ENCODE measurements around the gene NINJ1.

DNA sequence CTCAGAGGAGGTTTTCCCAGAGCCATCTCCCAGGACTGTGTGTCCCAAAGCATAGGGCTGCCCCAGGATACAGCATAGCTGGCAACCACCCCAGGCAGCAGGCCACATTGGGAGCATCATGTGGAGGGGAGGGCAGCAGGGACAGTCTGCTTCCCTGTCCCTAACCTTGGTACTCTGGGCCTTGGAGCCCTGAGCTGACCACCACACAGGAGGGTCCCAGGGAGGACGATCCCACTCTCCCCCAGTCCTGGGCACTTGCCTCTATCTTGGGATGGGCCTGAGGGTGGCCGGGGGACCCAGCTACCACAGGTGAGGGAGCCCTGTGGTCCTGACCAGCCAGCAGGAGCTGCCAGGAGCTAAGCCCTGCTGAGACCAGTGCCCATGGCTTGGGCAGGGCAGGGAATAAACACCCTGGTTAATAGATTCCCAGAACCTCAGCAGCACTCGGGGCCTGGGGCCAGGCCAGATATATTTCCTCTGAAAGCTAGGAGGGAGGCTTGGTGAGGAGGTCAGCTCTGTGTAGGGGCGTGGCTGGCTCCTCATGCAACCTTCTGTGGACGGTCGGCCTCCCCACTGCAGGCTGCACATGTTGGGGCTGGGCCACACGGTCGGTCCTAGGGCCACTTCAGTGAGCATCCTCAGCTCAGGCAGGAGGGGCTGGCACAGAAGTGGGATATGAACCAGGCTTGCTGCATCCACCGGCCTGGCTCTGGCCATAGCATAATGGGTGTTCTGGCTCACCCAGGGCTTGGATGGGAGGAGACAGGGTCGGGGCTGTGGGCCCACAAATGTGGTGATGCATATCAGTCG, 4.2 kb downstream of the NINJ1 start:
- no peak for TF ChIP-seq POLR2A (IDR thresholded peaks at IDR 0.05)
- TF ChIP-seq, protein P1, sequence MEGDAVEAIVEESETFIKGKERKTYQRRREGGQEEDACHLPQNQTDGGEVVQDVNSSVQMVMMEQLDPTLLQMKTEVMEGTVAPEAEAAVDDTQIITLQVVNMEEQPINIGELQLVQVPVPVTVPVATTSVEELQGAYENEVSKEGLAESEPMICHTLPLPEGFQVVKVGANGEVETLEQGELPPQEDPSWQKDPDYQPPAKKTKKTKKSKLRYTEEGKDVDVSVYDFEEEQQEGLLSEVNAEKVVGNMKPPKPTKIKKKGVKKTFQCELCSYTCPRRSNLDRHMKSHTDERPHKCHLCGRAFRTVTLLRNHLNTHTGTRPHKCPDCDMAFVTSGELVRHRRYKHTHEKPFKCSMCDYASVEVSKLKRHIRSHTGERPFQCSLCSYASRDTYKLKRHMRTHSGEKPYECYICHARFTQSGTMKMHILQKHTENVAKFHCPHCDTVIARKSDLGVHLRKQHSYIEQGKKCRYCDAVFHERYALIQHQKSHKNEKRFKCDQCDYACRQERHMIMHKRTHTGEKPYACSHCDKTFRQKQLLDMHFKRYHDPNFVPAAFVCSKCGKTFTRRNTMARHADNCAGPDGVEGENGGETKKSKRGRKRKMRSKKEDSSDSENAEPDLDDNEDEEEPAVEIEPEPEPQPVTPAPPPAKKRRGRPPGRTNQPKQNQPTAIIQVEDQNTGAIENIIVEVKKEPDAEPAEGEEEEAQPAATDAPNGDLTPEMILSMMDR (IDR thresholded peaks at IDR 0.05), result no peak

All from Peyer's patch (tissue), 4 donors.